GM18507 (cell line): ENCODE results near the gene PLEKHD1.
"Not testable (repeated sequence)": the region's sequence is repeated elsewhere in the genome, so short reads cannot be mapped to it uniquely, and the experiment has no call there.

Experiments
- DNase-seq: peaks from one replicate; pipeline ENCODE4 v3.0.0; 2011; ENCODE audit warnings: low read depth; ENCODE audit not compliant: insufficient read length; ENCODE audit errors: extremely low spot score
- FAIRE-seq: peaks from 2 replicates; lab custom pipeline; 2011; peaks lifted over from hg19 to GRCh38; lab: Jason Lieb, UNC

The PLEKHD1 gene

GRCh38 chr14:69479696-69480095 lies 4.8 kb upstream of the PLEKHD1 start:
- DNase-seq (no peak), FAIRE-seq (no peak)

GRCh38 chr14:69480136-69480535 lies 4.4 kb upstream of the PLEKHD1 start:
- DNase-seq (no peak), FAIRE-seq (no peak)

- peak; percentile 96 for FAIRE-seq
- DNase-seq, result peak; percentile 67
Observed at GRCh38 chr14:69481815-69482568, 2.5 kb upstream of the PLEKHD1 start.

GRCh38 chr14:69483765-69484443 lies 624 bp upstream of the PLEKHD1 start:
- no peak for FAIRE-seq
- no peak for DNase-seq

- FAIRE-seq (no peak), DNase-seq (no peak)
Observed at GRCh38 chr14:69485315-69485660, 760 bp downstream of the PLEKHD1 start.

- FAIRE-seq, result no peak
- no peak for DNase-seq
Observed at GRCh38 chr14:69485701-69486100, 1.2 kb downstream of the PLEKHD1 start.

- FAIRE-seq, result no peak
- no peak for DNase-seq
Observed at GRCh38 chr14:69487226-69487625, 2.7 kb downstream of the PLEKHD1 start.

GRCh38 chr14:69487771-69488170 lies 3.2 kb downstream of the PLEKHD1 start:
- FAIRE-seq, result no peak

GRCh38 chr14:69489495-69489894 lies 5.0 kb downstream of the PLEKHD1 start:
- FAIRE-seq, result no peak

More at GRCh38 chr14:69487771-69488170, 3.2 kb downstream of the PLEKHD1 start:
- no peak for DNase-seq

GRCh38 chr14:69490219-69490918 lies 5.8 kb downstream of the PLEKHD1 start:
- DNase-seq (no peak), FAIRE-seq (no peak)

More at GRCh38 chr14:69489495-69489894, 5.0 kb downstream of the PLEKHD1 start:
- DNase-seq, result no peak

- DNase-seq, result no peak
- FAIRE-seq, result no peak
Observed at GRCh38 chr14:69491193-69491592, 6.7 kb downstream of the PLEKHD1 start.

- no peak for FAIRE-seq
Observed at GRCh38 chr14:69493038-69493437, 8.5 kb downstream of the PLEKHD1 start.

GRCh38 chr14:69493791-69494190 lies 9.3 kb downstream of the PLEKHD1 start:
- DNase-seq (no peak), FAIRE-seq (no peak)

More at GRCh38 chr14:69493038-69493437, 8.5 kb downstream of the PLEKHD1 start:
- DNase-seq, result no peak

- FAIRE-seq (no peak), DNase-seq (no peak)
Observed at GRCh38 chr14:69495341-69495921, 10.9 kb downstream of the PLEKHD1 start.

- DNase-seq, FAIRE-seq: not testable (repeated sequence)
Observed at GRCh38 chr14:69497866-69498265, 13.3 kb downstream of the PLEKHD1 start.

- DNase-seq, FAIRE-seq: not testable (repeated sequence)
Observed at GRCh38 chr14:69498286-69498685, 13.8 kb downstream of the PLEKHD1 start.

GRCh38 chr14:69499436-69499835 lies 14.9 kb downstream of the PLEKHD1 start:
- DNase-seq (no peak), FAIRE-seq (no peak)

GRCh38 chr14:69500096-69500495 lies 15.6 kb downstream of the PLEKHD1 start:
- DNase-seq (no peak), FAIRE-seq (no peak)

- FAIRE-seq (no peak), DNase-seq (no peak)
Observed at GRCh38 chr14:69500736-69501135, 16.2 kb downstream of the PLEKHD1 start.

GRCh38 chr14:69501423-69501838 lies 16.9 kb downstream of the PLEKHD1 start:
- FAIRE-seq (no peak), DNase-seq (no peak)
